KOPT-K1 (cell line): Measurements from ENCODE around the gene RFTN1.

Source experiments
- H3K27ac ChIP-seq: fragments of 200-600 bp; sonication (generic); 2 replicates; pipeline ENCODE4 v1.5.1; 2016; ENCODE audit warnings: antibody characterized with exemption, mild to moderate bottlenecking, low read depth, low read length; ENCODE audit not compliant: poor library complexity, severe bottlenecking
- H3K36me3 ChIP-seq: fragments of 200-600 bp; sonication (generic); 2 replicates; pipeline ENCODE4 v1.5.1; 2017; ENCODE audit warnings: antibody characterized with exemption, mild to moderate bottlenecking, low read length, moderate library complexity; ENCODE audit not compliant: insufficient read depth
- H3K9me3 ChIP-seq: fragments of 200-600 bp; sonication (generic); 2 replicates; pipeline ENCODE4 v1.5.1; 2017; ENCODE audit warnings: antibody characterized with exemption, low read length, mild to moderate bottlenecking; ENCODE audit not compliant: insufficient read depth, poor library complexity, severe bottlenecking

The RFTN1 gene, protein sequence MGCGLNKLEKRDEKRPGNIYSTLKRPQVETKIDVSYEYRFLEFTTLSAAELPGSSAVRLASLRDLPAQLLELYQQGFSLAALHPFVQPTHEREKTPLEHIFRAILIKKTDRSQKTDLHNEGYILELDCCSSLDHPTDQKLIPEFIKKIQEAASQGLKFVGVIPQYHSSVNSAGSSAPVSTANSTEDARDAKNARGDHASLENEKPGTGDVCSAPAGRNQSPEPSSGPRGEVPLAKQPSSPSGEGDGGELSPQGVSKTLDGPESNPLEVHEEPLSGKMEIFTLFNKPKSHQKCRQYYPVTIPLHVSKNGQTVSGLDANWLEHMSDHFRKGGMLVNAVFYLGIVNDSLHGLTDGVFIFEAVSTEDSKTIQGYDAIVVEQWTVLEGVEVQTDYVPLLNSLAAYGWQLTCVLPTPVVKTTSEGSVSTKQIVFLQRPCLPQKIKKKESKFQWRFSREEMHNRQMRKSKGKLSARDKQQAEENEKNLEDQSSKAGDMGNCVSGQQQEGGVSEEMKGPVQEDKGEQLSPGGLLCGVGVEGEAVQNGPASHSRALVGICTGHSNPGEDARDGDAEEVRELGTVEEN

DNA sequence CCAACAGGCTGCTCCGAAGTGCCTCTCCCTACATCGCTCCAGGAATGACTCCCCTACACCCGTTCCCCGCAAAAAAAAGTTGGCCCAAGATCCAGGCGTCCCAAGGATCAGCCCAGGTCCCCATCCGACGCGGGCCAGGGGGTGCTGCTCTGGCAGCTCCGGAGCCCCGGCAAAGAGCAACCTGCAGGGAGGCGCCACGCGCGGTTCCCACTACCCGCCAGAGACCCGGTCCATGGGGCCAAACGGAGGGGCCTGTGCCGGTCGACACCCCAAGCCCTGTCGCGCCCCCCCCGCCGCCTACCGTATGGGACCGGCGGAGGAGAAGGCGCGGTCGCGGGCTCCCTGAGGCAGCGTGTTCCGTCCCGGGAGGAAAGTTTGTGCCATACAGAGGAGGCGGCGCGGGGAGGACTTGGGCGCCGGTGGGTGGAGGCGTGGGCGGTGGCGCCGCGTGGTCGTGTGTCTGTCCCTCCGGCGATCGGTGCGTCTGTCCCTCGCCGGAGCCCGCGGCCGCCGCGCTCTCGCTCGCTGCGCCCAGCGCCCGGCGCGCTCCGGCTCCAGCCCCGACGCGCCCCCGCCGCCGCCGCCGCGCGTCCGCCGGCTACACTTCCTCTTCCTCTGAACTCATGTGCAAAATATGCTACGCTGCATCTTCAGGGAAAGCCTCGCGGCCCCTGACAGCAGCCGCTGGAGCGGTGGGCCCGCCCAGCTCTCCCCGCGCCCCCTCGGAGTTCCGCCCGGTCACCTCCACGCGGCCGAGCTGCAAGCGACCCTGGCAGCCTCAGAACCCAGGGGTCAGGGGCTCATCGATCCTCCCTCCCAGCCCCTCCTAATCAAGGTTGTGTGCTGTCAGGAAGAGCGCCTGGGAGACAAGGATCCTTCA, at the start of gene RFTN1:
Gene RFTN1, minus strand, starts transcription at position 559 of the 880 bp plus-strand sequence. CDS start 19,830 bp downstream, outside the sequence.
- Histone ChIP-seq H3K27ac (peak within 1 kb of the TSS; percentile 63), H3K36me3 (no peaks in the 10 kb centered on the region)

DNA sequence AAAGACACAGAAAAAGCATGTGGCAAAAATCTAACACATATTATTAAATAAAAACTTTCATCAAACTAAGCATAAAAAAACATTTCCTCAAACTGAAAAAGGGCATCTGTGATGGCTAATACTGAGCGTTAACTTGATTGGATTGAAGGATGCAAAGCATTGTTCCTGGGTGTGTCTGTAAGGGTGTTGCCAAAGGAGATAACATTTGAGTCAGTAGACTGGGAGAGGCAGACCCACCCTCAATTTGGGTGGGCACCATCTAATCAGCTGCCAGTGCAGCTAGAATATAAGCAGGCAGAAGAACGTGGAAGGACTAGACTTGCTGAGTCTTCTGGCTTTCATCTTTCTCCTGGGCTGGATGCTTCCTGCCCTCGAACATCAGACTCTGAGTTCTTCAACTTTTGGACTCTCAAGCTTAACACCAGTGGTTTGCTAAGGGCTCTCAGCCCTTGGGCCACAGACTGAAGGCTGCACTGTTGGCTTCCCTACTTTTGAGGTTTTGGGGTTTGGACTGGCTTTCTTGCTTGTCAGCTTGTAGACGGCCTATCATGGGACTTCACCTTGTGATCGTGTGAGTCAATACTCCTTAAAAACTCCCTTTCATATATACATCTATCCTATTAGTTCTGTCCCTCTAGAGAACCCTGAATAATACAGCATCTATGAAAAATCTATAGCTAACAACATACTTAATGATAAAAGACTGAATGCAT, 46.3 kb upstream of the RFTN1 start:
- Histone ChIP-seq H3K9me3 (peaks cover 6% of the 10 kb centered on the region), H3K27ac (no peak overlapping the region), H3K36me3 (no peaks in the 10 kb centered on the region)

More for the DNA sequence above, at the start of gene RFTN1:
- H3K9me3 ChIP-seq: no peaks in the 10 kb centered on the region

DNA sequence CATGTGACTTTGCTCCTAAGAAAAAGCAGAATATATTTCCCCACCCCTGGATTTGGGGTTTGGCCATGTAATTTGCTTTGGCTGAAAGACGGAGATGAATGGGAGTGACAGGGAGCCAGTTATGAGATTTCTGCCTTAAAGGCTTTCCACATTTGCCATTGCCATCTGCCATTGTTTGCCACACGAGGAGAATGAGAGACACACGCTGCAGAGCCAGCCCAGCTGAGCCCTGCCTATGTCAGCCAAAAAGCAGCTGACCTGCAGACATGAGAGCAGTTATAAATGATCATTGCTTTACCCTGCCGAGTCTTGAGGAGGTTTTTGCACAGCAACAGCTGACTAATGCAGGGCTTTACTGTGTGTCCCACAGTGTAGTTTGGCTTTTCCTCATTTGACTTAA, 40.6 kb upstream of the RFTN1 start:
- H3K9me3 ChIP-seq: no peaks in the 10 kb centered on the region
- no peak overlapping the region for H3K27ac ChIP-seq
- H3K36me3 ChIP-seq: no peaks in the 10 kb centered on the region

DNA sequence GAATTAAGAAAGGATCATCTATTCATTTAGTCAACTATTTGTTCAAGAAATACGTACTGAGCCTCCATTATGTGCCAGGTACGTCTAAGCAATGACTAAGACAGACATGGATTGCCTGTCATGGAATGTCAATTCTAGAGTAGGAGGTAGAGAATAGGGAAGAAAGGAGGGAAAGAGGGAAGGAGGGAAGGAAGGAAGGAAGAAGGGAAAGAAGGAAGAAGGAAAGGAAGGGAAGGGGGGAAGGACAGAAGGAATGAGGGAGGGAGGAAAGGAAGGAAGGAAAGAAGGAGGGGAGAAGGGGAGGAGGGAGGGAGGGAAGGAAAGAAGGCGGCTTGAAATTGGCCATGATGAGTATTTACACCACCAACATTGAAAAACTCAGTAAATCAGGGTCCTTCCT, 39.3 kb upstream of the RFTN1 start:
- Histone ChIP-seq H3K36me3 (no peaks in the 10 kb centered on the region), H3K9me3 (no peaks in the 10 kb centered on the region), H3K27ac (no peak overlapping the region)

DNA sequence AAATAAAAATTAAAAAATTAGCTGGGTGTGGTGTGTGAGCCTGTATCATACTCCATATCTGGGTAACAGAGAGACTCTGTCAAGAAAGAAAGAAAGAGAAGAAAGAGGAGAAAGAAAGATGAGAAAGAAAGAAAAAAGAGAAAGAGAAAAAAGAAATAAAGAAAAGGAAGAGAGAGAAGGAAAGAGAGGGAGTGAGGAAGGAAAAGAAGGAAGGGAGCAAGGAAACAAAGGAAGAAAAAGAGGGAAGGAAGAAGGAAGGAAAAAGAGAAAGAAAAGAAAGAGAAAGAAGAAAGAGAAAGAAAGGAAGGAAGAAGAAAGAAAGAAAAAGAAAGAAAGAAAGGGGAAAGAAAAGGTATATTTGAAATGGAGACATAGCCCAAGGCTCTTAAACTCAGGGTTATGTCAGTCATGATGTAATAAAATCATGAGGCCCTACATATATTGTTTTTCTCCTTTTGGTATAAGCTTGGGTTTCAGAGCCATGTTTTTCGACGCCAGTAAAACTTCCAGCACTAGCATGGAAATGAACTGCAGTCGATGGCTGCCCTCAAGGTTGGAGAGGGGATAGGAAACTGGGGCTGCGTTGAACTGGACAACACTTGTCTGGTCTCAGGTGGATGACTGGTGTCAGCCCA, 38.0 kb upstream of the RFTN1 start:
- Histone ChIP-seq H3K9me3 (no peaks in the 10 kb centered on the region), H3K27ac (peak overlapping the region; percentile 34), H3K36me3 (no peaks in the 10 kb centered on the region)

DNA sequence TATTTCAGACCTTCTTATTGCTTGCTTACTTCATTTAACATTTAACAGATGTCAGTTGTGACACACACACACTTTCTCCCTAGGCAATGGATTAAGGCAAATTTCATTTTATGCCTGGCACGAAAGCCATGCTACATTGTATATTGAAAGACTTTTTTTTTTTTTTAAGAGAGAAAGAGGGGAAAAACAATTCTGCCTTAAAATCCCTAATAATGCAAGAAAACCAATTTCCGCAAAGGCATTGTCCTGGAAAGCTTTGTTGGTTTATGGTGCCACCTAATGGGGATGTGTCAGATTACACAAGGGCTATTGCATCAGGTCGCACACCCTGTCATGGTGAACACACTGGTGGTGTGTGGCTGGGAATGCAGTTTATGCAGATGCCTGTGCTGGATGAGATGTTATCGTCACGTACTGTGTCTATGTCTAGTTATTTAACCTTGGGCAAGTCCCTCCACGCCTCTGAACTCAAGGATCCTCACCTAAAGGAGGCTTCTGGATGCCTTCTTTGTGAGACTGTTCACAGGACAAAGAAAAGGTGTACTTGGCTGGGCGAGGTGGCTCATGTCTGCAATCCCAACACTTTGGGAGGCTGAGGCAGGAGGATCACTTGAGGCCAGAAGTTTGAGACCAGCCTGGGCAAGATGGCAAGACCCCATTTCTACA, 37.3 kb upstream of the RFTN1 start:
- H3K36me3 ChIP-seq: no peaks in the 10 kb centered on the region
- peak overlapping the region; percentile 34 for H3K27ac ChIP-seq
- no peaks in the 10 kb centered on the region for H3K9me3 ChIP-seq

DNA sequence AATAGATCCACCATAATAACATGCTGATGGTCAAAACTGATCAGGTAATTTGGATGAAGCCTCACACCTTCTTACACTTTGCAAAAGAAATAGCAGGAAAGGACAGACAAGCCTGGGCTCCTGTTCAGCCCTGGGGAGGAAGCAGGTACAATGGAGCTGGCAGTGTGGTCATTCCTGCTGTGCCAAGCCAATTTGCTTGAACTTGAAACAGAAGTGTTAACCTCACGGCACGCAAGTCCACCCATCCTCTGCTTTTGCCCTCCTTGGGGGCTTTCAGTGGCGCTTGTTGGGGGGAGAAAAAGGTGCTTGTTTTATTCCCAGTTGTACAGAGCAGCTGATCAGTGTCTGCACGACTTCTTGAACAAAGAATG, 36.8 kb upstream of the RFTN1 start:
- no peaks in the 10 kb centered on the region for H3K36me3 ChIP-seq
- H3K9me3 ChIP-seq: no peaks in the 10 kb centered on the region
- peak overlapping the region; percentile 21 for H3K27ac ChIP-seq

DNA sequence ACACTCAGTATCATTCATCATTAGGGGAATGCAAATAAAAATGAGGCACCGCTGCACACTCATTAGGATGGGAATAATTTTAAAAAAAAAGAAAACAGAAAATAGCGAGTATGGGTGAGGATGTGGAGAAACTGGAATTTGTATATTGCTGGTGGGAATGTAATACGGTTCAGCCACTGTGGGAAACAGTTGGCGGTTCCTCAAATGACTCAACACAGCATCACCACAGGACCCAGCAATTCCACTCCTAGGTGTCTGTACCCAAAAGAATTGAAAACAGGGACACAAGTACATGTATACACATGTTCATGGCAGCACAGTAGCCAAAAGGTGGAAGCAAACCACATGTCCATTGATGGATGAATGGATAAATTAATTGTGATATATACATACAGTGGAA, 35.2 kb upstream of the RFTN1 start:
- Histone ChIP-seq H3K27ac (no peak overlapping the region), H3K9me3 (no peaks in the 10 kb centered on the region), H3K36me3 (no peaks in the 10 kb centered on the region)

DNA sequence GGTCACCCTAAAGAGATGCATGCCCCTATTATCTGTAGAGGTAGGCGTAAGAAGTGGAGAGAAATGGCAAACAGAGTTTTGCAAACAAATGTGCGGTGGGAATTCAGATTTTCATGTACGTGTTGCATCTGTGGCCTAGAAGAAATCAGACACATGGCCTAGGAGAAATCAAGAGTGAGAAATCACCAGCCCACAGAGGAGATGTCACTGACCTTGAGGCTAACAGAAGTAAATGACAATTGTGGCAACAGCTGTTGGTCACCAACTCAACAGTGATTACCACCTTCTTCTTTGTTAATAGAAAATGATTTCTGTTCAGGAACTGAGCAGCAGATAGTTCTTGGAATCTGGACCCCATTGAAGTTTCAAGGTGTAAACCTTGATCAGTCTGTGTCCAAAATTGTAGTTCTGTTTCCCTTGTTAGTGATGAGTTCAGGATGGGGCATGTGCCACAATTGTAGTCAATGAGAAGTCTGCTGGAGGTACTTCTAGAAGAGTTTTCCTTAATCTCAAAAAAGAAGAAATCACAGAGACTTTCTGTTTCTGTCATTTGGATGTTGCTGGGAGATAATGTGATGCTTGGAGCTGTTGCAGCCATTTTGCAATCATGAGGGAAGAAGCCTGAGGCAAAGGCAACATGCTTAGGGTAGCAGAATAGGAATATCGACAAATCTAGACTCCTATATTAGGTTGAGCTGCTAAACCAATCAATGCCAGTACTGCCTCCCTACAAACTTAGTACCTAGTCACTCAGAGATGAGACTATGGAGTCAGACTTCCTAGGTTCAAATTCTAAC, 34.3 kb upstream of the RFTN1 start:
- no peaks in the 10 kb centered on the region for H3K9me3 ChIP-seq
- H3K36me3 ChIP-seq: no peaks in the 10 kb centered on the region
- no peak overlapping the region for H3K27ac ChIP-seq

DNA sequence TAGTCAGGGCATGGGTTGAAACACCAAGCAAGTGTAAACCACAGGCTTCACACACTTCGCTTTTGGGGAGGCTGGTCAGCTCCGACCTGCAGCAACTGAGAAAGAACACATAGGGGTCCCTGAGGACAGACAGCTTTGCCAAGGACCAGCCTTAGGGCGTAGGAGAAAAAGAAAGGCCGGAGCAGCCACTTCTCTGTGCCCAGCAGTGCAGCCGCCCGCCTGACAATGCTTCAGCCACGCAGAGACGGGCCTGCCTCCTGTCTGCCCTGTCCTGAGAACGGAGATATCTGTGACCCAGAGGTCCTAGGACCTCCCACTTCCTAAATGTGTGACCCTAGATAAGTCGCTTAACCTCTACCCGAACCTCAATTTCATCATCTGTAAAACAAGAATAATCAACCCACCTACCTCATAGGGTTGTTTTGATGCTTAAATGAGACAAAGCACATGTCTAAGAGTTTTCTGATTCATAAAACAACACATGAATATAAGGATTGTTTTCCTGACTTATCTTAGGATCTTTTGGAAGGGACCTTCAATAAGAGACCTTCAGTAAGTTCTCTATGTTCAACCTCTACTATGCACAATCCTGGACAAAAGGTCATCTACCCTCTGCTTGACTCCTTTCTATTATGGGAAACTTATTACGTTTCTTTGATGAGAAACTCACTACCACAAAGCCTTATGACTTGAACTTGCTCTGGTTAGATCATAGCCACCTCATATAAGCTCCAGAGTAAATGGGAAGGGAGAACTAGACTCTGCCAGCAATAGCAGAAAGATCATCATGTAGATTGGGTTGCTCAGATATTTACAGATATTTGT, 32.9 kb upstream of the RFTN1 start:
- Histone ChIP-seq H3K9me3 (no peaks in the 10 kb centered on the region), H3K36me3 (no peaks in the 10 kb centered on the region), H3K27ac (no peak overlapping the region)

DNA sequence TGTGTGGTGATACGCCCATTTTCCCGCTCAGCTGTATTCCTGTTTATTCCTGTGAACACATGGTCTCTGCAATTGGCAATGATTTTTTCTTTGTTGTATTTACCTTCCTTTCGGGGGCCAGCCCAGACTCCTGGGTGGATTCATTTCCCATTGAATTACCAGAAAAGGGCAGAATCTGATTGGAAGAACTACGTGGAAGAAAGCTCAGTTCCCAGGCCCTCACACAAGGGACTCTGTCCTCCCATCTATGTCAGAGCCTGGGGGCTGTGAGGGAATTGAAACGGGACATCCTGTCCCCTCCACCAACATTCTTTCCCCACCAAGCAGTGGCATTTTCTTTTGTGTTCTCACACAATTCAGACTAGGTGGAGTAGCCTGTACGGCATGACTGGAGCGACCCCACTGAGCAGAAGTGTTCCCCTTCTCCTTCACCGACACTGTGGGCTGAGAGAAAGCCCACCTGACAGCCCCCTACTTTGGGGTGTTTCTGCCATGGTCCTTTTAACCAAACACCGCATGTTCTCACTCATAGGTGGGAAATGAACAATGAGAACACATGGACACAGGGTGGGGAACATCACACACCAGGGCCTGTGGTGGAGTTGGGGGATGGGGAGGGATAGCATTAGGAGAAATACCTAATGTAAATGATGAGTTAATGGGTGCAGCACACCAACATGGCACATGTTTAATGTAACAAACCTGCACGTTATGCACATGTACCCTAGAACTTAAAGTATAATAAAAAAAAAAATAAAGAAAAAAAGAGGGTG, 32.1 kb upstream of the RFTN1 start:
- no peaks in the 10 kb centered on the region for H3K36me3 ChIP-seq
- H3K27ac ChIP-seq: no peak overlapping the region
- no peaks in the 10 kb centered on the region for H3K9me3 ChIP-seq

DNA sequence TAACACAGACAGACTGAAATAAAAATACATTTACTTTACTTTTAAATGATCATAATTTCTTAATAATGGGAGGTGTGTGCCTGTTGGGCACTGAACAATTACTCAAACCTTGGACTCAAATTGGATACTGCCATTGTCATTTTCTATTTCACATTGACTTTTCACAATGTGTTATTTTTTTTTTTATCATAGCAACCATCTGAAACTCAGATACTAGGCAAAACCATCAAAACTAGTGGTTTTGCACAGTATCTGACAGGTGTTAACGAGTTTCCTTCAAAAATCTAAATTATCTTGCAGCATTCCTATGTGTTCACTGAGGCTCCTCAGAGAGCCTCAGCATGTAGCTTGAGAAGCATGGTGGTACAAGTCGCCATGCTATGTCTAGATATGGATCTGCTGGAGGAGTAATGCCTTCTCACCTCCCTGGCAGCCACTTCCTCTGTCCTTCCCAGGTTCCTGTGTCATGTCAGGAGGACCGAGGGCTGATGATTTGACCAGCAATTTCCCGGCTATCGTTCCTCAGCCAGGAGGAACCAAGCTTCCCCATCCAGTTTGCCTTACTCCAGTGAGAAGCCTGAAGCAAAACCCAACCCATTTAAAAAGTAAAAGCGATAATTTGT, 29.9 kb upstream of the RFTN1 start:
- H3K36me3 ChIP-seq: no peaks in the 10 kb centered on the region
- H3K9me3 ChIP-seq: no peaks in the 10 kb centered on the region
- H3K27ac ChIP-seq: peak overlapping the region; percentile 8
